Islet precursor cell (in vitro differentiated cells): ENCODE results near the gene CD22.

Source experiments
- DNase-seq: peaks from one replicate; pipeline ENCODE4 v3.0.0-alpha.2; 2018

CD22 gene

GRCh38 chr19:35315883-35316282 is 13.1 kb upstream of the CD22 start:
- no peak for DNase-seq

- no peak for DNase-seq
Observed at GRCh38 chr19:35316560-35316959, 12.4 kb upstream of the CD22 start.

GRCh38 chr19:35317464-35318043 is 11.4 kb upstream of the CD22 start:
- DNase-seq = no peak

- DNase-seq = peak; percentile 92
Observed at GRCh38 chr19:35318679-35319448, 10.1 kb upstream of the CD22 start.

- no peak for DNase-seq
Observed at GRCh38 chr19:35320065-35320713, 8.8 kb upstream of the CD22 start.

- DNase-seq = no peak
Observed at GRCh38 chr19:35321291-35321690, 7.7 kb upstream of the CD22 start.

GRCh38 chr19:35322014-35322413 is 7.0 kb upstream of the CD22 start:
- no peak for DNase-seq

GRCh38 chr19:35327642-35328041 is 1.3 kb upstream of the CD22 start:
- DNase-seq = no peak

GRCh38 chr19:35329323-35329722 is 336 bp downstream of the CD22 start:
- no peak for DNase-seq

- no peak for DNase-seq
Observed at GRCh38 chr19:35330475-35330874, 1.5 kb downstream of the CD22 start.

GRCh38 chr19:35331551-35332214 is 2.7 kb downstream of the CD22 start:
- DNase-seq = no peak

- DNase-seq = no peak
Observed at GRCh38 chr19:35332817-35333216, 3.8 kb downstream of the CD22 start.

GRCh38 chr19:35334144-35334753 is 5.3 kb downstream of the CD22 start:
- no peak for DNase-seq

- no peak for DNase-seq
Observed at GRCh38 chr19:35336166-35336955, 7.4 kb downstream of the CD22 start.

GRCh38 chr19:35337097-35337983 is 8.4 kb downstream of the CD22 start:
- no peak for DNase-seq

- no peak for DNase-seq
Observed at GRCh38 chr19:35337984-35338296, 9.0 kb downstream of the CD22 start.

- DNase-seq = no peak
Observed at GRCh38 chr19:35340431-35340830, 11.4 kb downstream of the CD22 start.

GRCh38 chr19:35341006-35341405 is 12.0 kb downstream of the CD22 start:
- DNase-seq = no peak

- DNase-seq = no peak
Observed at GRCh38 chr19:35341565-35342225, 12.7 kb downstream of the CD22 start.

- no peak for DNase-seq
Observed at GRCh38 chr19:35342430-35342829, 13.4 kb downstream of the CD22 start.

GRCh38 chr19:35344511-35345031 is 15.6 kb downstream of the CD22 start:
- DNase-seq = no peak
